ENCODE measurements around the gene PPIB. TPM values are rescaled to one million over a fixed set of nuclear protein-coding genes. Genes with fewer than 3 reads are reported as not detected.

The PPIB gene
- total RNA-seq, 1 experiment from 2014 or later: 410 TPM

- H3K27ac ChIP-seq (ENCODE audit: low read depth, low read length, poor library complexity, severe bottlenecking): no peak overlapping the region
- no peak for DNase-seq (ENCODE audit: low spot score)
- peaks cover under 1% of the 10 kb centered on the region for H3K36me3 ChIP-seq (ENCODE audit: insufficient read depth, low read length, poor library complexity, severe bottlenecking)
- H3K4me1 ChIP-seq (ENCODE audit: insufficient read depth, low read length, poor library complexity, severe bottlenecking): peaks cover 18% of the 10 kb centered on the region
- ChIA-PET POLR2A (ENCODE audit: low non-redundant PET) (no interaction called here), CTCF (no interaction called here)
- no TSS peak for BruUV-seq (replicated peaks)
- H3K4me3 ChIP-seq (ENCODE audit: low read depth, low read length, poor library complexity, severe bottlenecking): no peak overlapping the region
- H3K9me3 ChIP-seq (ENCODE audit: low read depth, low read length, poor library complexity, severe bottlenecking): no peaks in the 10 kb centered on the region
- intact Hi-C loops (cut with micrococcal nuclease; ENCODE audit: unreplicated experiment): no loop called here
- TF ChIP-seq CTCF (conservative IDR thresholded peaks at IDR 0.05; ENCODE audit: low read depth, low read length) (no peak), EZH2 (IDR thresholded peaks at IDR 0.05; ENCODE audit: borderline replicate concordance, low read depth, low read length, poor library complexity, severe bottlenecking) (no peak)
- no peaks in the 10 kb centered on the region for H3K27me3 ChIP-seq (replicated peaks; ENCODE audit: insufficient read depth, low read depth, low read length, poor library complexity)
Measured at GRCh38 chr15:64146520-64146884, 16.3 kb downstream of the PPIB start.

GRCh38 chr15:64146041-64146440 lies 16.8 kb downstream of the PPIB start:
- ChIA-PET CTCF (interaction anchor here (1.7 kb wide), 1 partner anchor 8 kb away, joined by 8 read pairs; no protein-coding TSS in a partner anchor), POLR2A (ENCODE audit: low non-redundant PET) (no interaction called here)
- H3K4me3 ChIP-seq (ENCODE audit: low read depth, low read length, poor library complexity, severe bottlenecking): no peak overlapping the region
- intact Hi-C loops (cut with micrococcal nuclease; ENCODE audit: unreplicated experiment): no loop called here
- no peaks in the 10 kb centered on the region for H3K9me3 ChIP-seq (ENCODE audit: low read depth, low read length, poor library complexity, severe bottlenecking)
- DNase-seq (ENCODE audit: low spot score): no peak
- TF ChIP-seq CTCF (conservative IDR thresholded peaks at IDR 0.05; ENCODE audit: low read depth, low read length): no peak
- TF ChIP-seq EZH2 (IDR thresholded peaks at IDR 0.05; ENCODE audit: borderline replicate concordance, low read depth, low read length, poor library complexity, severe bottlenecking): no peak
- no peak overlapping the region for H3K27ac ChIP-seq (ENCODE audit: low read depth, low read length, poor library complexity, severe bottlenecking)
- peaks cover 15% of the 10 kb centered on the region for H3K4me1 ChIP-seq (ENCODE audit: insufficient read depth, low read length, poor library complexity, severe bottlenecking)
- peaks cover 5% of the 10 kb centered on the region for H3K36me3 ChIP-seq (ENCODE audit: insufficient read depth, low read length, poor library complexity, severe bottlenecking)
- no peaks in the 10 kb centered on the region for H3K27me3 ChIP-seq (replicated peaks; ENCODE audit: insufficient read depth, low read depth, low read length, poor library complexity)
- no TSS peak for BruUV-seq (replicated peaks)

GRCh38 chr15:64144565-64145281 lies 18.1 kb downstream of the PPIB start:
- POLR2A ChIA-PET (ENCODE audit: low non-redundant PET): no interaction called here
- Histone ChIP-seq H3K27me3 (replicated peaks; ENCODE audit: insufficient read depth, low read depth, low read length, poor library complexity) (no peaks in the 10 kb centered on the region), H3K27ac (ENCODE audit: low read depth, low read length, poor library complexity, severe bottlenecking) (no peak overlapping the region), H3K4me1 (ENCODE audit: insufficient read depth, low read length, poor library complexity, severe bottlenecking) (peaks cover 14% of the 10 kb centered on the region), H3K4me3 (ENCODE audit: low read depth, low read length, poor library complexity, severe bottlenecking) (no peak overlapping the region), H3K9me3 (ENCODE audit: low read depth, low read length, poor library complexity, severe bottlenecking) (no peaks in the 10 kb centered on the region), H3K36me3 (ENCODE audit: insufficient read depth, low read length, poor library complexity, severe bottlenecking) (peaks cover 6% of the 10 kb centered on the region)
- DNase-seq (ENCODE audit: low spot score): no peak
- no TSS peak for BruUV-seq (replicated peaks)
- CTCF ChIA-PET: interaction anchor here (1.7 kb wide), 1 partner anchor 9 kb away, joined by 8 read pairs; no protein-coding TSS in a partner anchor
- intact Hi-C loops (cut with micrococcal nuclease; ENCODE audit: unreplicated experiment): no loop called here
- TF ChIP-seq CTCF (conservative IDR thresholded peaks at IDR 0.05; ENCODE audit: low read depth, low read length) (no peak), EZH2 (IDR thresholded peaks at IDR 0.05; ENCODE audit: borderline replicate concordance, low read depth, low read length, poor library complexity, severe bottlenecking) (no peak)
